Lower lobe of right lung (tissue), 2 donors: Measurements from ENCODE around the gene PRLHR. TPM values are rescaled to one million over a fixed set of nuclear protein-coding genes. Genes with fewer than 3 reads are reported as not detected.

ENCODE experiments used
- ATAC-seq, 2 donors: fragments of 200-7000 bp; cut with Tn5 transposase; one replicate each; pipeline ENCODE4 v1.9.1; 2020 to 2022; ENCODE audit warnings: mild to moderate bottlenecking in 2 of 2, moderate library complexity in 2 of 2
- DNase-seq: peaks from one replicate; pipeline ENCODE4 v3.0.0-alpha.2; 2020
- H3K27ac ChIP-seq: fragments of 200-600 bp; one replicate; pipeline ENCODE4 v1.8.0; 2022
- H3K27me3 ChIP-seq: fragments of 200-600 bp; one replicate; pipeline ENCODE4 v1.8.0; 2022; ENCODE audit warnings: low read depth
- H3K36me3 ChIP-seq: fragments of 200-600 bp; one replicate; pipeline ENCODE4 v1.8.0; 2022; ENCODE audit warnings: mild to moderate bottlenecking
- H3K4me1 ChIP-seq: fragments of 200-600 bp; one replicate; pipeline ENCODE4 v1.8.0; 2022
- H3K4me3 ChIP-seq: fragments of 200-600 bp; one replicate; pipeline ENCODE4 v1.8.0; 2022; ENCODE audit warnings: mild to moderate bottlenecking
- H3K9me3 ChIP-seq: fragments of 200-600 bp; one replicate; pipeline ENCODE4 v1.8.0; 2022
- CTCF ChIP-seq: fragments of 200-600 bp; IDR thresholded peaks from one replicate; pipeline ENCODE4 v1.8.0; 2022; ENCODE audit warnings: antibody characterized with exemption, mild to moderate bottlenecking
- intact Hi-C: fragments of 100-400 bp; cut with DNase I; formaldehyde crosslinking; loops from one replicate; pipeline ENCODE4 v1.11.0; 2022
- total RNA-seq: library from RNA; stranded (reverse); fragmentation: NEBNext Ultra II Directional; extraction: Animal tissue kit (Norgen Biotek cat#: 25700); gene quantifications from one replicate; pipeline ENCODE4 v1.2.1, GENCODE V29; 2021
- donor health status: DM: no; HTN: yes; CAD: no; lungs with severe emphysema.

The PRLHR gene
- total RNA-seq, 1 donor from 2014 or later = not detected

- no peaks in the 10 kb centered on the region for H3K9me3 ChIP-seq
- H3K27ac ChIP-seq = no peak overlapping the region
- H3K4me3 ChIP-seq = no peak overlapping the region
- no peaks in the 10 kb centered on the region for H3K27me3 ChIP-seq
- TF ChIP-seq CTCF = no peak
- ATAC-seq (no peak), DNase-seq (no peak)
- H3K4me1 ChIP-seq = no peaks in the 10 kb centered on the region
- intact Hi-C loops = no loop called here
- no peaks in the 10 kb centered on the region for H3K36me3 ChIP-seq
These were observed 33.8 kb upstream of the PRLHR start for GRCh38 chr10:118629211-118629610.

- Histone ChIP-seq H3K27me3 (no peaks in the 10 kb centered on the region), H3K36me3 (no peaks in the 10 kb centered on the region), H3K27ac (no peak overlapping the region), H3K4me1 (no peaks in the 10 kb centered on the region), H3K9me3 (no peaks in the 10 kb centered on the region), H3K4me3 (no peak overlapping the region)
- intact Hi-C loops = no loop called here
- ATAC-seq (no peak), DNase-seq (no peak)
- TF ChIP-seq CTCF = no peak
These were observed 32.9 kb upstream of the PRLHR start for GRCh38 chr10:118628397-118628796.

- Histone ChIP-seq H3K36me3 (no peaks in the 10 kb centered on the region), H3K4me3 (no peak overlapping the region), H3K27ac (no peak overlapping the region), H3K9me3 (no peaks in the 10 kb centered on the region), H3K4me1 (no peaks in the 10 kb centered on the region), H3K27me3 (no peaks in the 10 kb centered on the region)
- no peak for DNase-seq
- intact Hi-C loops = no loop called here
- no peak for TF ChIP-seq CTCF
- ATAC-seq = no peak
These were observed 31.5 kb upstream of the PRLHR start for GRCh38 chr10:118626953-118627352.

- ATAC-seq = no peak
- DNase-seq = no peak
- Histone ChIP-seq H3K9me3 (no peaks in the 10 kb centered on the region), H3K27me3 (no peaks in the 10 kb centered on the region), H3K4me3 (no peak overlapping the region), H3K4me1 (peaks cover 9% of the 10 kb centered on the region), H3K27ac (no peak overlapping the region), H3K36me3 (no peaks in the 10 kb centered on the region)
- TF ChIP-seq CTCF = no peak
- intact Hi-C loops = no loop called here
These were observed 30.1 kb upstream of the PRLHR start for GRCh38 chr10:118625504-118625903.

- intact Hi-C loops = no loop called here
These were observed 29.3 kb upstream of the PRLHR start for GRCh38 chr10:118624747-118625146.

More at GRCh38 chr10:118624747-118625146, 29.3 kb upstream of the PRLHR start:
- Histone ChIP-seq H3K27me3 (no peaks in the 10 kb centered on the region), H3K4me1 (peaks cover 9% of the 10 kb centered on the region), H3K4me3 (no peak overlapping the region), H3K9me3 (no peaks in the 10 kb centered on the region), H3K27ac (no peak overlapping the region), H3K36me3 (no peaks in the 10 kb centered on the region)
- DNase-seq (no peak), ATAC-seq (no peak)
- TF ChIP-seq CTCF = no peak
